HepG2 (cell line): ENCODE results near the gene CTBP1. TPM values are rescaled to one million over a fixed set of nuclear protein-coding genes. Genes with fewer than 3 reads are reported as not detected.

ENCODE experiments used
- ATAC-seq: fragments of 200-7000 bp; cut with Tn5 transposase; 3 replicates; pipeline ENCODE4 v1.9.1; 2020; ENCODE audit warnings: mild to moderate bottlenecking, moderate library complexity
- BruUV-seq: library from RNA; stranded (reverse); fragments of 400-500 nt; replicated peaks from 2 replicates; lab custom pipeline; 2021; lab: Mats Ljungman, UMichigan
- CTCF ChIA-PET: fragments of 300-600 bp; formaldehyde crosslinking; extraction: SDS; loops from one replicate; lab custom pipeline; 2021; ENCODE audit warnings: low total read pairs, inconsistent platforms, low intra/inter-chr PET ratio; lab: Yijun Ruan, JAX
- POLR2A ChIA-PET: fragments of 350-600 bp; sonication (Branson Sonifier 250); formaldehyde crosslinking; loops from one replicate; lab custom pipeline; 2020; ENCODE audit warnings: antibody characterized with exemption, inconsistent platforms; lab: Yijun Ruan, JAX
- DNase-seq: peaks from one replicate; pipeline ENCODE4 v3.0.0-alpha.2; 2015; ENCODE audit warnings: low spot score
- FAIRE-seq: peaks from 3 replicates; lab custom pipeline; 2011; peaks lifted over from hg19 to GRCh38; lab: Jason Lieb, UNC
- H2AFZ ChIP-seq: one replicate; pipeline ENCODE4 v1.6.1; 2011; ENCODE audit warnings: low read length, inconsistent platforms
- H3K27ac ChIP-seq: fragments of 300-600 bp; 3 replicates; pipeline ENCODE4 v1.8.0; 2011; ENCODE audit warnings: mixed run types, mild to moderate bottlenecking, mixed read lengths, low read length, inconsistent platforms; ENCODE audit not compliant: insufficient read depth; ENCODE audit errors: extremely low read length
- H3K27me3 ChIP-seq, 2 experiments: fragments of 200-600 bp in 1 of 2; 2 replicates in 1 of 2; 3 replicates in 1 of 2; pipeline versions ENCODE4 v1.6.0 to v1.8.0; 2011; ENCODE audit warnings: low read length in 2 of 2, mild to moderate bottlenecking in 2 of 2, moderate library complexity in 2 of 2, inconsistent platforms in 1 of 2; ENCODE audit not compliant: insufficient read depth in 2 of 2, control insufficient read depth in 1 of 2
- H3K36me3 ChIP-seq, 2 experiments: fragments of 200-600 bp in 1 of 2; replicated peaks in 1 of 2; 2 replicates in 1 of 2; 3 replicates in 1 of 2; pipeline versions ENCODE4 v1.5.1 to v1.8.0; 2011; ENCODE audit warnings: low read length in 2 of 2, inconsistent platforms in 1 of 2; ENCODE audit not compliant: insufficient read depth in 2 of 2, control insufficient read depth in 1 of 2
- H3K4me1 ChIP-seq: 2 replicates; pipeline ENCODE4 v1.5.1; 2012; ENCODE audit warnings: low read length, inconsistent platforms; ENCODE audit not compliant: insufficient read depth
- H3K4me2 ChIP-seq: 2 replicates; pipeline ENCODE4 v1.6.0; 2011; ENCODE audit warnings: low read depth, low read length, inconsistent platforms
- H3K4me3 ChIP-seq, 3 experiments: fragments of 200-600 bp in 1 of 3; sonication (generic), shearing (Covaris generic) in 1 of 3; replicated peaks in 1 of 3; 2 replicates each; pipeline ENCODE4 v1.5.1; 2011 to 2016; ENCODE audit warnings: low read length in 3 of 3, inconsistent platforms in 2 of 3, low read depth in 2 of 3, mild to moderate bottlenecking in 2 of 3, control low read depth in 1 of 3, mixed read lengths in 1 of 3; ENCODE audit not compliant: insufficient read depth in 1 of 3
- H3K79me2 ChIP-seq: one replicate; pipeline ENCODE4 v1.6.1; 2011; ENCODE audit warnings: low read length, inconsistent platforms; ENCODE audit not compliant: insufficient read depth
- H3K9ac ChIP-seq: 2 replicates; pipeline ENCODE4 v1.6.0; 2011; ENCODE audit warnings: mild to moderate bottlenecking, low read depth, low read length, inconsistent platforms; ENCODE audit not compliant: insufficient read depth
- H3K9me3 ChIP-seq: 2 replicates; pipeline ENCODE4 v1.5.1; 2012; ENCODE audit warnings: mild to moderate bottlenecking, low read length
- H4K20me1 ChIP-seq: 2 replicates; pipeline ENCODE4 v1.6.0; 2011; ENCODE audit warnings: inconsistent platforms, mild to moderate bottlenecking, low read length, moderate library complexity; ENCODE audit not compliant: insufficient read depth
- AGO2 ChIP-seq: fragments of 200-400 bp; formaldehyde crosslinking; optimal IDR thresholded peaks from 2 replicates; pipeline ENCODE3; 2017; ENCODE audit warnings: mild to moderate bottlenecking, low read depth, low read length, moderate library complexity
- ARID5B ChIP-seq: IDR thresholded peaks from 2 replicates; pipeline ENCODE4 v1.4.0; 2020; ENCODE audit warnings: mild to moderate bottlenecking, missing genetic modification reagents
- CREB3 ChIP-seq: sonication (generic); formaldehyde crosslinking; IDR thresholded peaks from 2 replicates; pipeline ENCODE4 v1.5.0; 2020; ENCODE audit warnings: missing genetic modification reagents
- NCOA2 ChIP-seq: sonication (generic); formaldehyde crosslinking; IDR thresholded peaks from 2 replicates; pipeline ENCODE4 v1.8.0; 2022; ENCODE audit warnings: inconsistent platforms
- NCOR1 ChIP-seq: fragments of 200-600 bp; sonication (generic); IDR thresholded peaks from 2 replicates; pipeline ENCODE4 v1.7.0; 2017; ENCODE audit warnings: antibody characterized with exemption, low read length, borderline replicate concordance
- NR2F1 ChIP-seq, 2 experiments: fragments of 450-650 bp in 1 of 2; formaldehyde crosslinking in 1 of 2; IDR thresholded peaks; 2 replicates each; pipeline versions ENCODE4 v1.5.0 to v1.6.1; 2016 to 2020; ENCODE audit warnings: mild to moderate bottlenecking in 1 of 2, missing compliant biosample characterization in 1 of 2, missing genetic modification reagents in 1 of 2, moderate library complexity in 1 of 2
- NR2F6 ChIP-seq, 2 experiments: IDR thresholded peaks; 2 replicates each; pipeline ENCODE4 v1.6.1; 2016; ENCODE audit warnings: antibody characterized with exemption in 1 of 2, mild to moderate bottlenecking in 1 of 2
- RARA ChIP-seq: IDR thresholded peaks from 2 replicates; pipeline ENCODE4 v1.6.1; 2016; ENCODE audit warnings: missing genetic modification reagents, missing compliant biosample characterization
- SALL1 ChIP-seq: sonication (generic); formaldehyde crosslinking; IDR thresholded peaks from 2 replicates; pipeline ENCODE4 v1.8.0; 2022; ENCODE audit warnings: mild to moderate bottlenecking, missing genetic modification reagents
- SAP130 ChIP-seq: IDR thresholded peaks from 2 replicates; pipeline ENCODE4 v1.6.1; 2016; ENCODE audit warnings: low read depth
- STAG1 ChIP-seq: sonication (generic); formaldehyde crosslinking; IDR thresholded peaks from 2 replicates; pipeline ENCODE4 v1.4.0; 2020; ENCODE audit warnings: missing genetic modification reagents
- ZBTB38 ChIP-seq: sonication (generic); formaldehyde crosslinking; IDR thresholded peaks from 2 replicates; pipeline ENCODE4 v1.5.1; 2020; ENCODE audit warnings: mild to moderate bottlenecking, missing genetic modification reagents
- ZNF20 ChIP-seq: sonication (generic); formaldehyde crosslinking; IDR thresholded peaks from 2 replicates; pipeline ENCODE4 v1.4.0; 2020; ENCODE audit warnings: mild to moderate bottlenecking, moderate library complexity, missing genetic modification reagents
- ZNF446 ChIP-seq: sonication (generic); formaldehyde crosslinking; IDR thresholded peaks from 2 replicates; pipeline ENCODE4 v1.5.0; 2020; ENCODE audit warnings: mild to moderate bottlenecking, missing genetic modification reagents
- ZNF770 ChIP-seq: sonication (generic); formaldehyde crosslinking; IDR thresholded peaks from 2 replicates; pipeline ENCODE4 v1.5.0; 2020; ENCODE audit warnings: mild to moderate bottlenecking, missing genetic modification reagents
- WGBS: methylation state at CpG from one replicate; pipeline ENCODE4 v1.1.6; 2017; ENCODE audit warnings: low lambda C conversion rate; 5-methylcytosine and 5-hydroxymethylcytosine counted together
- in situ Hi-C: cut with HindIII; loops from 2 replicates; pipeline ENCODE4 v1.10.0; 2017; ENCODE audit warnings: low pct_unique_long_range_greater_than_20kb; ENCODE audit not compliant: extremely low pct_ligation_motif_present
- intact Hi-C: fragments of 100-400 bp; cut with micrococcal nuclease; formaldehyde crosslinking; loops from one replicate; pipeline ENCODE4 v1.10.0; 2022; ENCODE audit not compliant: unreplicated experiment
- polyA plus RNA-seq, 8 experiments: library from polyadenylated mRNA; depleted of rRNA in 3 of 8; stranded (reverse) in 7 of 8; unstranded in 1 of 8; fragments of >200 nt; fragmentation: Illumina TruSeq in 4 of 8; extraction: Trizol in 4 of 8; gene quantifications; 2 replicates each; pipeline versions ENCODE4 v1.2.1 to v1.2.3, GENCODE V29; 2011 to 2016; ENCODE audit warnings: low read depth in 4 of 8, missing spikeins in 1 of 8, mixed read lengths in 1 of 8; ENCODE audit not compliant: insufficient read depth in 1 of 8
- total RNA-seq, 5 experiments: library from RNA; depleted of rRNA; stranded (reverse); fragments of >200 nt; fragmentation: Illumina TruSeq; extraction: Trizol; gene quantifications; 2 replicates each; pipeline ENCODE4 v1.2.3, GENCODE V29; 2016; ENCODE audit warnings: low read depth in 1 of 5

CTBP1 gene
- total and polyA plus RNA-seq, 2 of the 13 experiments (the other 11 are each of a cell fraction or from before 2014, with no cell fraction given), result 78.5 to 112 TPM

- Histone ChIP-seq H3K27me3 (no peaks in the 10 kb centered on the region; a peak in 1 of 5 replicates), H3K27ac (no peak overlapping the region), H2AFZ (no peak overlapping the region), H3K4me2 (no peak overlapping the region), H3K9ac (no peak overlapping the region), H3K4me1 (peaks cover 7% of the 10 kb centered on the region; the same call in 1 of the 2 replicates), H3K36me3 (peaks cover 35 to 78% of the 10 kb centered on the region in 2 experiments), H4K20me1 (no peaks in the 10 kb centered on the region), H3K4me3 (no peak overlapping the region), H3K79me2 (no peaks in the 10 kb centered on the region), H3K9me3 (no peaks in the 10 kb centered on the region)
- ChIA-PET POLR2A (interaction anchor here (0.9 kb wide), 1 partner anchor 26 kb away, joined by 4 read pairs; no protein-coding TSS in a partner anchor), CTCF (no interaction called here)
- ATAC-seq (peak; percentile 9; the same call in 1 of the 3 replicates), DNase-seq (no peak), FAIRE-seq (no peak)
- 76% methylated on average over 13 of the region's 23 CpGs for WGBS
- intact Hi-C loops (no loop called here), in situ Hi-C loops (no loop called here)
- BruUV-seq, result no TSS peak
- TF ChIP-seq NR2F1 (CRISPR knock-in tag; IDR thresholded peaks at IDR 0.05) (peak; percentile 68 to 83), RARA (CRISPR knock-in tag) (peak; percentile 41), ZNF770 (CRISPR knock-in tag) (0 out of 2 replicates have a peak, but pooled peaks have one; percentile 53), NCOA2 (CRISPR knock-in tag) (0 out of 2 replicates have a peak, but pooled peaks have one; percentile 14), AGO2 (peak; percentile 54), SAP130 (CRISPR knock-in tag) (peak; percentile 31; the same call in 1 of the 2 replicates), ZNF446 (no peak), ARID5B (peak; percentile 18; the same call in 1 of the 2 replicates), CREB3 (CRISPR knock-in tag) (no peak), NR2F6 (IDR thresholded peaks at IDR 0.05) (peak; percentile 76), NR2F6 (CRISPR knock-in tag; IDR thresholded peaks at IDR 0.05) (peak; percentile 81), NCOR1 (no peak), STAG1 (CRISPR knock-in tag) (no peak), ZNF20 (no peak), ZBTB38 (CRISPR knock-in tag) (peak; percentile 80; the same call in 1 of the 2 replicates), SALL1 (CRISPR knock-in tag) (peak; percentile 20; the same call in 1 of the 2 replicates)
Measured at GRCh38 chr4:1231637-1232360, 17.1 kb downstream of the CTBP1 start.
